Astrocyte (in vitro differentiated cells and primary cell): ENCODE results near the gene SMAP1. TPM values are rescaled to one million over a fixed set of nuclear protein-coding genes. Genes with fewer than 3 reads are reported as not detected.

Experiments used
- DNase-seq: peaks from one replicate; pipeline ENCODE4 v3.0.0-alpha.2; 2010; ENCODE audit warnings: low read depth
- FAIRE-seq: peaks from 2 replicates; lab custom pipeline; 2011; peaks lifted over from hg19 to GRCh38; lab: Jason Lieb, UNC
- H2AFZ ChIP-seq: 2 replicates; pipeline ENCODE4 v1.6.0; 2012; ENCODE audit warnings: low read depth, low read length, inconsistent platforms
- H3K27ac ChIP-seq: 2 replicates; pipeline ENCODE4 v1.5.1; 2011; ENCODE audit warnings: low read depth, low read length, inconsistent platforms
- H3K27me3 ChIP-seq: 2 replicates; pipeline ENCODE4 v1.6.0; 2011; ENCODE audit warnings: low read length, inconsistent platforms; ENCODE audit not compliant: insufficient read depth
- H3K36me3 ChIP-seq: 2 replicates; pipeline ENCODE4 v1.5.1; 2011; ENCODE audit warnings: low read length, inconsistent platforms; ENCODE audit not compliant: insufficient read depth
- H3K4me1 ChIP-seq: 2 replicates; pipeline ENCODE4 v1.5.1; 2011; ENCODE audit warnings: low read length, inconsistent platforms; ENCODE audit not compliant: insufficient read depth
- H3K4me2 ChIP-seq: 2 replicates; pipeline ENCODE4 v1.6.0; 2012; ENCODE audit warnings: low read length, inconsistent platforms
- H3K4me3 ChIP-seq: 2 replicates; pipeline ENCODE4 v1.5.1; 2011; ENCODE audit warnings: low read depth, mild to moderate bottlenecking, low read length, inconsistent platforms; ENCODE audit not compliant: insufficient read depth
- H3K79me2 ChIP-seq: 2 replicates; pipeline ENCODE4 v1.6.0; 2012; ENCODE audit warnings: mild to moderate bottlenecking, low read length, inconsistent platforms; ENCODE audit not compliant: insufficient read depth
- H3K9ac ChIP-seq: 2 replicates; pipeline ENCODE4 v1.6.0; 2012; ENCODE audit warnings: mild to moderate bottlenecking, low read length, inconsistent platforms
- H3K9me3 ChIP-seq: 2 replicates; pipeline ENCODE4 v1.5.1; 2012; ENCODE audit warnings: low read depth, mild to moderate bottlenecking, low read length, inconsistent platforms; ENCODE audit not compliant: insufficient read depth
- H4K20me1 ChIP-seq: 2 replicates; pipeline ENCODE4 v1.6.0; 2012; ENCODE audit warnings: low read length, inconsistent platforms; ENCODE audit not compliant: insufficient read depth
- H3K27ac Mint-ChIP-seq: one replicate; pipeline ENCODE4 v1.8.0; 2021; ENCODE audit warnings: mild to moderate bottlenecking, mixed read lengths; ENCODE audit not compliant: unreplicated experiment
- H3K27me3 Mint-ChIP-seq: one replicate; pipeline ENCODE4 v1.8.0; 2021; ENCODE audit warnings: low read depth, mixed read lengths; ENCODE audit not compliant: unreplicated experiment
- H3K36me3 Mint-ChIP-seq: one replicate; pipeline ENCODE4 v1.8.0; 2021; ENCODE audit warnings: low read depth, mixed read lengths; ENCODE audit not compliant: unreplicated experiment
- H3K4me1 Mint-ChIP-seq: one replicate; pipeline ENCODE4 v1.8.0; 2021; ENCODE audit warnings: low read depth, mixed read lengths; ENCODE audit not compliant: unreplicated experiment
- H3K4me3 Mint-ChIP-seq: one replicate; pipeline ENCODE4 v1.8.0; 2021; ENCODE audit warnings: mild to moderate bottlenecking, moderate library complexity, mixed read lengths; ENCODE audit not compliant: unreplicated experiment
- H3K9me3 Mint-ChIP-seq: one replicate; pipeline ENCODE4 v1.8.0; 2021; ENCODE audit warnings: mild to moderate bottlenecking, mixed read lengths; ENCODE audit not compliant: unreplicated experiment
- CTCF ChIP-seq: IDR thresholded peaks from 2 replicates; pipeline ENCODE4 v1.5.1; 2011; ENCODE audit warnings: low read depth, mild to moderate bottlenecking, inconsistent platforms, low read length, moderate library complexity; ENCODE audit not compliant: insufficient read depth
- EZH2 ChIP-seq: IDR thresholded peaks from 2 replicates; pipeline ENCODE4 v1.6.1; 2012; ENCODE audit warnings: mild to moderate bottlenecking, low read length, inconsistent platforms; ENCODE audit not compliant: insufficient read depth
- total RNA-seq: library from RNA; stranded (reverse); gene quantifications from 2 replicates; pipeline ENCODE4 v1.2.1, GENCODE V29; 2021

SMAP1 gene
- total RNA-seq, 1 donor from 2014 or later = 27.3 TPM

- TF ChIP-seq EZH2 = no peak
- TF ChIP-seq CTCF = no peak
- H3K9me3 ChIP-seq = no peaks in the 10 kb centered on the region
- H3K79me2 ChIP-seq = no peaks in the 10 kb centered on the region
- no peaks in the 10 kb centered on the region for H3K27me3 ChIP-seq
- no peak overlapping the region for H2AFZ ChIP-seq
- H3K4me2 ChIP-seq = no peak overlapping the region
- no peaks in the 10 kb centered on the region for H3K36me3 ChIP-seq
- no peaks in the 10 kb centered on the region for H4K20me1 ChIP-seq
- DNase-seq (no peak), FAIRE-seq (no peak)
- no peak overlapping the region for H3K9ac ChIP-seq
- H3K4me3 Mint-ChIP-seq = no peak overlapping the region
- H3K27ac ChIP-seq = no peak overlapping the region
- H3K4me1 ChIP-seq = no peaks in the 10 kb centered on the region
- H3K27ac Mint-ChIP-seq = no peak overlapping the region
- no peaks in the 10 kb centered on the region for H3K4me1 Mint-ChIP-seq
- no peaks in the 10 kb centered on the region for H3K27me3 Mint-ChIP-seq
- peaks cover 12% of the 10 kb centered on the region for H3K9me3 Mint-ChIP-seq
- no peak overlapping the region for H3K4me3 ChIP-seq
- no peaks in the 10 kb centered on the region for H3K36me3 Mint-ChIP-seq
These were observed 204.8 kb downstream of the SMAP1 start for GRCh38 chr6:70872469-70872868.

GRCh38 chr6:70874181-70874913 is 206.7 kb downstream of the SMAP1 start:
- H3K27ac Mint-ChIP-seq = no peak overlapping the region
- no peak overlapping the region for H3K4me2 ChIP-seq

More at GRCh38 chr6:70874181-70874913, 206.7 kb downstream of the SMAP1 start:
- no peaks in the 10 kb centered on the region for H3K4me1 ChIP-seq
- H3K9me3 ChIP-seq = no peaks in the 10 kb centered on the region
- no peaks in the 10 kb centered on the region for H3K27me3 ChIP-seq
- H3K36me3 ChIP-seq = no peaks in the 10 kb centered on the region
- Mint-ChIP-seq H3K4me3 (no peak overlapping the region), H3K9me3 (peaks cover 12% of the 10 kb centered on the region), H3K4me1 (no peaks in the 10 kb centered on the region), H3K27me3 (no peaks in the 10 kb centered on the region), H3K36me3 (no peaks in the 10 kb centered on the region)
- no peak overlapping the region for H3K27ac ChIP-seq
- no peak for DNase-seq
- H4K20me1 ChIP-seq = no peaks in the 10 kb centered on the region
- H3K4me3 ChIP-seq = no peak overlapping the region
- no peak overlapping the region for H2AFZ ChIP-seq
- H3K9ac ChIP-seq = no peak overlapping the region
- no peak for FAIRE-seq
- no peaks in the 10 kb centered on the region for H3K79me2 ChIP-seq
- TF ChIP-seq CTCF (no peak), EZH2 (no peak)
